B cell (primary cell): Measurements from ENCODE around the gene ZNF516. TPM values are rescaled to one million over a fixed set of nuclear protein-coding genes. Genes with fewer than 3 reads are reported as not detected.

Source experiments
- ATAC-seq: fragments of 200-7000 bp; cut with Tn5 transposase; one replicate; pipeline ENCODE4 v1.10.0; 2021; ENCODE audit warnings: low read depth, mild to moderate bottlenecking, moderate number of reproducible peaks, moderate library complexity
- CTCF ChIA-PET: fragments of 350-600 bp; sonication (Branson Sonifier 250); formaldehyde crosslinking; loops from one replicate; lab custom pipeline; 2021; ENCODE audit warnings: antibody characterized with exemption, inconsistent platforms; lab: Charles Lee
- POLR2A ChIA-PET: fragments of 350-600 bp; sonication (Branson Sonifier 250); formaldehyde crosslinking; loops from one replicate; lab custom pipeline; 2021; ENCODE audit warnings: antibody characterized with exemption; lab: Charles Lee
- DNase-seq: peaks from one replicate; pipeline ENCODE4 v3.0.0; 2013
- H2AFZ ChIP-seq: 2 replicates; pipeline ENCODE4 v1.6.1; 2012; ENCODE audit warnings: mild to moderate bottlenecking, low read depth, low read length; ENCODE audit not compliant: insufficient read depth, poor library complexity, severe bottlenecking
- H3K27ac ChIP-seq, 2 donors: 1 replicate in 1 of 2; 2 replicates in 1 of 2; pipeline ENCODE4 v1.5.1; 2012 to 2013; ENCODE audit warnings: low read length in 2 of 2, mild to moderate bottlenecking in 2 of 2, moderate library complexity in 1 of 2
- H3K27me3 ChIP-seq, 4 experiments: fragments of 200-600 bp in 1 of 4; sonication (generic) in 1 of 4; replicated peaks in 1 of 4; 1 replicate in 2 of 4; 2 replicates in 2 of 4; pipeline versions ENCODE4 v1.6.1 to v1.7.0; 2013 to 2016; ENCODE audit warnings: low read length in 3 of 4, mild to moderate bottlenecking in 2 of 4, mixed read lengths in 1 of 4, moderate library complexity in 1 of 4; ENCODE audit not compliant: insufficient read depth in 4 of 4, control insufficient read depth in 3 of 4; ENCODE audit errors: control extremely low read depth in 1 of 4
- H3K36me3 ChIP-seq, 2 experiments: replicated peaks in 1 of 2; 1 replicate in 1 of 2; 2 replicates in 1 of 2; pipeline versions ENCODE4 v1.6.1 to v1.7.1; 2013; ENCODE audit warnings: low read length in 1 of 2; ENCODE audit not compliant: insufficient read depth in 2 of 2, control insufficient read depth in 1 of 2; ENCODE audit errors: control extremely low read depth in 1 of 2, extremely low read depth in 1 of 2
- H3K4me1 ChIP-seq, 2 donors: fragments of 200-600 bp in 1 of 2; sonication (generic) in 1 of 2; 1 replicate in 1 of 2; 2 replicates in 1 of 2; pipeline versions ENCODE4 v1.5.1 to v1.6.1; 2013 to 2017; ENCODE audit warnings: low read length in 2 of 2; ENCODE audit not compliant: control insufficient read depth in 2 of 2, insufficient read depth in 2 of 2
- H3K4me2 ChIP-seq: replicated peaks from 2 replicates; pipeline ENCODE3; 2012; ENCODE audit warnings: mild to moderate bottlenecking, low read depth, low read length; ENCODE audit not compliant: poor library complexity, severe bottlenecking
- H3K4me3 ChIP-seq, 5 experiments: fragments of 200-600 bp in 1 of 5; sonication (generic) in 1 of 5; 1 replicate in 3 of 5; 2 replicates in 2 of 5; pipeline versions ENCODE4 v1.5.1 to v1.7.0; 2011 to 2016; ENCODE audit warnings: low read length in 4 of 5, mild to moderate bottlenecking in 4 of 5, low read depth in 2 of 5, control low read depth in 1 of 5, moderate library complexity in 1 of 5; ENCODE audit not compliant: insufficient read depth in 1 of 5; ENCODE audit errors: control extremely low read depth in 1 of 5, extremely low read depth in 1 of 5
- H3K79me2 ChIP-seq: fragments of 200-600 bp; sonication (generic); one replicate; pipeline ENCODE4 v1.6.0; 2016; ENCODE audit warnings: low read length; ENCODE audit not compliant: control insufficient read depth, insufficient read depth
- H3K9ac ChIP-seq: fragments of 200-600 bp; sonication (generic); 2 replicates; pipeline ENCODE4 v1.6.1; 2017; ENCODE audit warnings: mild to moderate bottlenecking, low read length, moderate library complexity
- H3K9me3 ChIP-seq, 3 donors: one replicate each; pipeline versions ENCODE4 v1.6.1 to v1.7.1; 2013; ENCODE audit warnings: low read length in 2 of 3; ENCODE audit not compliant: control insufficient read depth in 2 of 3, insufficient read depth in 1 of 3; ENCODE audit errors: control extremely low read depth in 1 of 3
- H4K20me1 ChIP-seq: 2 replicates; pipeline ENCODE4 v1.6.0; 2012; ENCODE audit warnings: mild to moderate bottlenecking, low read length; ENCODE audit not compliant: insufficient read depth, control insufficient read depth, poor library complexity, severe bottlenecking
- H3K27ac Mint-ChIP-seq: one replicate; pipeline ENCODE4 v1.8.0; 2021; ENCODE audit warnings: mixed read lengths
- H3K27me3 Mint-ChIP-seq: one replicate; pipeline ENCODE4 v1.8.0; 2021; ENCODE audit warnings: mixed read lengths
- H3K4me1 Mint-ChIP-seq: one replicate; pipeline ENCODE4 v1.8.0; 2021; ENCODE audit warnings: mixed read lengths
- H3K4me3 Mint-ChIP-seq: one replicate; pipeline ENCODE4 v1.8.0; 2021; ENCODE audit warnings: mixed read lengths
- H3K9me3 Mint-ChIP-seq: one replicate; pipeline ENCODE4 v1.8.0; 2022; ENCODE audit warnings: mixed read lengths; ENCODE audit not compliant: insufficient read depth
- EZH2 ChIP-seq: IDR thresholded peaks from 2 replicates; pipeline ENCODE4 v1.6.1; 2012; ENCODE audit warnings: borderline replicate concordance, low read depth, mild to moderate bottlenecking, moderate library complexity, low read length; ENCODE audit not compliant: insufficient read depth, poor library complexity, severe bottlenecking
- WGBS: methylation state at CpG from one replicate; pipeline ENCODE4 v1.1.5; 2013; ENCODE audit warnings: missing lambda C conversion rate; ENCODE audit not compliant: insufficient coverage; 5-methylcytosine and 5-hydroxymethylcytosine counted together
- intact Hi-C: fragments of 100-400 bp; cut with micrococcal nuclease; formaldehyde crosslinking; loops from one replicate; pipeline ENCODE4 v1.10.0; 2022
- polyA plus RNA-seq: library from polyadenylated mRNA; depleted of rRNA; stranded (reverse); fragments of >200 nt; gene quantifications from 2 replicates; pipeline ENCODE4 v1.2.3, GENCODE V29; 2012
- total RNA-seq, 2 donors: library from RNA; stranded (reverse); fragments of 120-200 nt in 1 of 2; gene quantifications; 1 replicate in 1 of 2; 2 replicates in 1 of 2; pipeline versions ENCODE4 v1.2.3 to v1.2.4, GENCODE V29; 2013 to 2022
- TF ChIP-seq, protein P1 (sequence below): fragments of 200-600 bp; IDR thresholded peaks from one replicate; pipeline ENCODE4 v1.8.0; 2022; ENCODE audit warnings: antibody characterized with exemption, mild to moderate bottlenecking

The ZNF516 gene
- total and polyA plus RNA-seq, 2 donors (not counting 1 experiment from before 2014, with no cell fraction given), result 6.7 to 27.1 TPM

DNA sequence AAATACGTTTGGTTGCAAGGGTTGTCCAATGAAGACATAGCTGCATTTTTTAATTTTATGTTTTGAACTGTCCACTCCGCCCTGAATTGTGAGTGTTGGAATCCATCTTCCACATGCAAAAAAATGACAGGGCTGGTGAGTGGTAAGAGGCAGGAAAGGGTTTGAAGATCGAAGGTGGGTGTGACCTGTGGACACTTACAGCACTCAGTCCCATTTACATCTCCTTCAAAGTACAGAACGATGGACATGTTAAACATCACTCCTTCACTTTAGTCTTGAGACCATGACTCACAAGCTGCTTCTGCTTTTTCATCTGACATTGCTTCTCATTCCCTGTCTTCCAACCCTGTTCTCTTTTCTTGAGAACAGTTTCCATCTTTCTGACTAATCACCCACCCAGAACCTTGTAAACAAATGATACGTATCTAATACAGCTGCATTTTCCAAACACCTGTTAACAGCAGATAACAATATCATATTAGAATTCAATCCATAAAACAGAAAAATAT is 179.3 kb downstream of the ZNF516 start:
- no peak overlapping the region for H3K4me3 Mint-ChIP-seq
- 78% methylated on average over 2 of the region's 5 CpGs for WGBS
- H3K9me3 Mint-ChIP-seq, result no peaks in the 10 kb centered on the region
- Histone ChIP-seq H3K36me3 (no peaks in the 10 kb centered on the region), H3K27me3 (no peaks in the 10 kb centered on the region), H3K9ac (no peak overlapping the region), H3K4me3 (no peak overlapping the region), H3K9me3 (no peaks in the 10 kb centered on the region), H2AFZ (no peak overlapping the region), H4K20me1 (no peaks in the 10 kb centered on the region), H3K79me2 (no peaks in the 10 kb centered on the region), H3K4me2 (no peak overlapping the region), H3K27ac (no peak overlapping the region), H3K4me1 (no peaks in the 10 kb centered on the region)
- ChIA-PET POLR2A (no interaction called here), CTCF (no interaction called here)
- intact Hi-C loops, result no loop called here
- ATAC-seq, result no peak
- H3K4me1 Mint-ChIP-seq, result no peaks in the 10 kb centered on the region
- DNase-seq, result no peak
- no peak overlapping the region for H3K27ac Mint-ChIP-seq
- TF ChIP-seq EZH2, result no peak
- TF ChIP-seq, protein P1, sequence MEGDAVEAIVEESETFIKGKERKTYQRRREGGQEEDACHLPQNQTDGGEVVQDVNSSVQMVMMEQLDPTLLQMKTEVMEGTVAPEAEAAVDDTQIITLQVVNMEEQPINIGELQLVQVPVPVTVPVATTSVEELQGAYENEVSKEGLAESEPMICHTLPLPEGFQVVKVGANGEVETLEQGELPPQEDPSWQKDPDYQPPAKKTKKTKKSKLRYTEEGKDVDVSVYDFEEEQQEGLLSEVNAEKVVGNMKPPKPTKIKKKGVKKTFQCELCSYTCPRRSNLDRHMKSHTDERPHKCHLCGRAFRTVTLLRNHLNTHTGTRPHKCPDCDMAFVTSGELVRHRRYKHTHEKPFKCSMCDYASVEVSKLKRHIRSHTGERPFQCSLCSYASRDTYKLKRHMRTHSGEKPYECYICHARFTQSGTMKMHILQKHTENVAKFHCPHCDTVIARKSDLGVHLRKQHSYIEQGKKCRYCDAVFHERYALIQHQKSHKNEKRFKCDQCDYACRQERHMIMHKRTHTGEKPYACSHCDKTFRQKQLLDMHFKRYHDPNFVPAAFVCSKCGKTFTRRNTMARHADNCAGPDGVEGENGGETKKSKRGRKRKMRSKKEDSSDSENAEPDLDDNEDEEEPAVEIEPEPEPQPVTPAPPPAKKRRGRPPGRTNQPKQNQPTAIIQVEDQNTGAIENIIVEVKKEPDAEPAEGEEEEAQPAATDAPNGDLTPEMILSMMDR, result no peak
- H3K27me3 Mint-ChIP-seq, result peaks cover 4% of the 10 kb centered on the region

DNA sequence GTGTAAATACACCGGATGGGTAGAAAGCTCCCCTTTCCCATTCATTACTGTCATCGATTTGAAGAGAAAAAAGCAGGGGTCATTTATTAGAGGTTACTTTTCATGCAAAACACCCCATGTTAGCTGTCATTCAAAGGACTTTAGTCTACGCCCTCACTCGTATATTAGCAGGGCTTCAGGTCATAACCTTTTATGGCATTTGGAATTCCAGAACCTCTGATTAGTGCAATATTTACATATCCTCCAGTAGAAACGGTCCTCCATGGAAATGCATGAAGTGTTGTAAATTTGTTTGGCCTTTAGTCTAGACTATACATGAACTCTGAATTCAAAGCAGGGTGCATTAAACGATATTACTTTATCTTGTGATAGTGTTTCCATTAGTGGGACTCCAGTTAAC is 180.5 kb downstream of the ZNF516 start:
- DNase-seq, result no peak
- TF ChIP-seq EZH2, result no peak
- TF ChIP-seq, protein P1, result no peak
- Histone ChIP-seq H4K20me1 (no peaks in the 10 kb centered on the region), H3K36me3 (no peaks in the 10 kb centered on the region), H2AFZ (no peak overlapping the region), H3K4me2 (no peak overlapping the region), H3K9me3 (no peaks in the 10 kb centered on the region), H3K4me3 (no peak overlapping the region), H3K4me1 (no peaks in the 10 kb centered on the region), H3K27ac (no peak overlapping the region), H3K9ac (no peak overlapping the region), H3K79me2 (no peaks in the 10 kb centered on the region), H3K27me3 (no peaks in the 10 kb centered on the region)
- ChIA-PET POLR2A (no interaction called here), CTCF (no interaction called here)
- H3K27ac Mint-ChIP-seq, result no peak overlapping the region
- intact Hi-C loops, result no loop called here
- no CpG with 5 or more reads among the region's 6 CpGs for WGBS
- peaks cover 4% of the 10 kb centered on the region for H3K27me3 Mint-ChIP-seq
- no peaks in the 10 kb centered on the region for H3K4me1 Mint-ChIP-seq
- H3K4me3 Mint-ChIP-seq, result no peak overlapping the region
- no peak for ATAC-seq
- no peaks in the 10 kb centered on the region for H3K9me3 Mint-ChIP-seq
